GM23338 (cell line): Measurements from ENCODE around the gene NUBPL. TPM values are rescaled to one million over a fixed set of nuclear protein-coding genes. Genes with fewer than 3 reads are reported as not detected.

ENCODE experiments used
- ATAC-seq: fragments of 200-7000 bp; cut with Tn5 transposase; 3 replicates; pipeline ENCODE4 v1.9.1; 2020
- DNase-seq: peaks from one replicate; pipeline ENCODE4 v3.0.0-alpha.2; 2015; ENCODE audit warnings: low spot score
- H2AFZ ChIP-seq: fragments of 200-600 bp; sonication (generic); 2 replicates; pipeline ENCODE4 v1.8.0; 2016; ENCODE audit warnings: antibody characterized with exemption, mild to moderate bottlenecking, moderate library complexity
- H3F3A ChIP-seq: fragments of 200-600 bp; sonication (generic); replicated peaks from 2 replicates; pipeline ENCODE4 v1.8.0; 2017; ENCODE audit warnings: antibody characterized with exemption, mixed run types, low read depth
- H3K27ac ChIP-seq: fragments of 200-600 bp; sonication (generic); 2 replicates; pipeline ENCODE4 v1.6.1; 2016; ENCODE audit warnings: low read depth
- H3K27me3 ChIP-seq: fragments of 200-600 bp; sonication (generic); 2 replicates; pipeline ENCODE4 v1.8.0; 2016; ENCODE audit warnings: mild to moderate bottlenecking, mixed run types, moderate library complexity; ENCODE audit not compliant: insufficient read depth
- H3K36me3 ChIP-seq: fragments of 200-600 bp; sonication (generic); 2 replicates; pipeline ENCODE4 v1.8.0; 2016; ENCODE audit warnings: mild to moderate bottlenecking; ENCODE audit not compliant: insufficient read depth
- H3K4me1 ChIP-seq: fragments of 200-600 bp; sonication (generic); 2 replicates; pipeline ENCODE4 v1.8.0; 2016; ENCODE audit warnings: mild to moderate bottlenecking, moderate library complexity; ENCODE audit not compliant: insufficient read depth
- H3K4me2 ChIP-seq: fragments of 200-600 bp; sonication (generic); 2 replicates; pipeline ENCODE4 v1.7.1; 2017; ENCODE audit warnings: mixed run types
- H3K4me3 ChIP-seq: fragments of 200-600 bp; sonication (generic); 2 replicates; pipeline ENCODE4 v1.6.1; 2016; ENCODE audit warnings: mixed run types
- H3K79me2 ChIP-seq: fragments of 200-600 bp; sonication (generic); replicated peaks from 2 replicates; pipeline ENCODE4 v1.8.0; 2017; ENCODE audit warnings: mild to moderate bottlenecking; ENCODE audit not compliant: insufficient read depth
- H3K9me2 ChIP-seq: fragments of 200-600 bp; sonication (generic); 2 replicates; pipeline ENCODE4 v1.8.0; 2017; ENCODE audit not compliant: insufficient read depth
- H4K20me1 ChIP-seq: fragments of 200-600 bp; sonication (generic); replicated peaks from 2 replicates; pipeline ENCODE4 v1.8.0; 2017; ENCODE audit warnings: mild to moderate bottlenecking; ENCODE audit not compliant: insufficient read depth
- H3K27ac Mint-ChIP-seq: 2 replicates; pipeline ENCODE4 v1.8.0; 2020; ENCODE audit warnings: inconsistent platforms, mild to moderate bottlenecking, moderate library complexity, mixed read lengths
- H3K27me3 Mint-ChIP-seq: 3 replicates; pipeline ENCODE4 v1.8.0; 2022; ENCODE audit warnings: low read depth, mild to moderate bottlenecking, moderate library complexity, mixed read lengths, inconsistent platforms; ENCODE audit not compliant: insufficient read depth, poor library complexity
- H3K36me3 Mint-ChIP-seq: 3 replicates; pipeline ENCODE4 v1.8.0; 2021; ENCODE audit warnings: low read depth, mild to moderate bottlenecking, inconsistent platforms, moderate library complexity, mixed read lengths
- H3K4me1 Mint-ChIP-seq: 3 replicates; pipeline ENCODE4 v1.8.0; 2020; ENCODE audit warnings: mild to moderate bottlenecking, inconsistent platforms, mixed read lengths
- H3K4me3 Mint-ChIP-seq: 3 replicates; pipeline ENCODE4 v1.8.0; 2021; ENCODE audit warnings: moderate library complexity, mild to moderate bottlenecking, inconsistent platforms, mixed read lengths
- H3K9me3 Mint-ChIP-seq: 3 replicates; pipeline ENCODE4 v1.8.0; 2020; ENCODE audit warnings: moderate library complexity, mild to moderate bottlenecking, inconsistent platforms, mixed read lengths
- CREB1 ChIP-seq: fragments of 250-450 bp; sonication (Bioruptor Pico); IDR thresholded peaks from 2 replicates; pipeline ENCODE4 v1.5.0; 2020; ENCODE audit warnings: low read depth, mild to moderate bottlenecking, moderate library complexity
- EZH2 ChIP-seq: fragments of 200-600 bp; sonication (generic); IDR thresholded peaks from one replicate; pipeline ENCODE4 v1.8.0; 2017; ENCODE audit warnings: antibody characterized with exemption, mild to moderate bottlenecking, low read depth; ENCODE audit not compliant: unreplicated experiment
- EZH2phosphoT487 ChIP-seq: fragments of 200-600 bp; sonication (generic); IDR thresholded peaks from one replicate; pipeline ENCODE4 v1.8.1; 2018; ENCODE audit warnings: antibody characterized with exemption; ENCODE audit not compliant: unreplicated experiment
- JUNB ChIP-seq: IDR thresholded peaks from one replicate; pipeline ENCODE4 v1.6.1; 2016; ENCODE audit warnings: antibody characterized with exemption; ENCODE audit not compliant: unreplicated experiment
- NANOG ChIP-seq: IDR thresholded peaks from 2 replicates; pipeline ENCODE4 v1.6.1; 2016; ENCODE audit warnings: antibody characterized with exemption, borderline replicate concordance
- POLR2AphosphoS5 ChIP-seq: IDR thresholded peaks from 2 replicates; pipeline ENCODE4 v1.6.1; 2016; ENCODE audit warnings: antibody characterized with exemption, low read depth
- STAT1 ChIP-seq: IDR thresholded peaks from one replicate; pipeline ENCODE4 v1.6.1; 2016; ENCODE audit warnings: antibody characterized with exemption; ENCODE audit not compliant: unreplicated experiment
- ZNF114 ChIP-seq: fragments of 250-450 bp; sonication (Bioruptor Pico); IDR thresholded peaks from 2 replicates; pipeline ENCODE4 v1.5.0; 2020; ENCODE audit warnings: mild to moderate bottlenecking, moderate library complexity
- ZNF331 ChIP-seq: fragments of 250-450 bp; sonication (Bioruptor Pico); IDR thresholded peaks from 2 replicates; pipeline ENCODE4 v1.5.0; 2020; ENCODE audit warnings: low read depth, mild to moderate bottlenecking, moderate library complexity
- polyA plus RNA-seq: library from polyadenylated mRNA; unstranded; fragments of >200 nt; fragmentation: Nextera tagmentation; extraction: Ambion mirVana; gene quantifications from 2 replicates; pipeline ENCODE4 v1.2.1, GENCODE V29; 2016
- total RNA-seq: library from RNA; depleted of rRNA; stranded (reverse); fragments of >200 nt; shearing (Covaris generic); gene quantifications from 2 replicates; pipeline ENCODE4 v1.2.3, GENCODE V29; 2014
- TF ChIP-seq, protein P1 (sequence below), 2 experiments: fragments of 200-600 bp in 1 of 2; sonication (generic) in 1 of 2; conservative IDR thresholded peaks; 2 replicates each; pipeline versions ENCODE4 v1.5.1 to v1.6.1; 2016 to 2017; ENCODE audit warnings: antibody characterized with exemption in 2 of 2, low read depth in 2 of 2, mild to moderate bottlenecking in 2 of 2, moderate library complexity in 1 of 2
- TF ChIP-seq, protein P2 (sequence below): fragments of 250-450 bp; sonication (Bioruptor Pico); IDR thresholded peaks from 2 replicates; pipeline ENCODE4 v1.5.0; 2020; ENCODE audit warnings: mild to moderate bottlenecking, moderate library complexity
- TF ChIP-seq, protein P3 (sequence below): IDR thresholded peaks from 2 replicates; pipeline ENCODE4 v1.6.1; 2016; ENCODE audit warnings: antibody characterized with exemption
- TF ChIP-seq, protein P4 (sequence below): IDR thresholded peaks from one replicate; pipeline ENCODE4 v1.6.1; 2018; ENCODE audit warnings: antibody characterized with exemption; ENCODE audit not compliant: unreplicated experiment

The NUBPL gene
- total and polyA plus RNA-seq, 2 experiments from 2014 or later: 6.1 to 20.7 TPM

DNA sequence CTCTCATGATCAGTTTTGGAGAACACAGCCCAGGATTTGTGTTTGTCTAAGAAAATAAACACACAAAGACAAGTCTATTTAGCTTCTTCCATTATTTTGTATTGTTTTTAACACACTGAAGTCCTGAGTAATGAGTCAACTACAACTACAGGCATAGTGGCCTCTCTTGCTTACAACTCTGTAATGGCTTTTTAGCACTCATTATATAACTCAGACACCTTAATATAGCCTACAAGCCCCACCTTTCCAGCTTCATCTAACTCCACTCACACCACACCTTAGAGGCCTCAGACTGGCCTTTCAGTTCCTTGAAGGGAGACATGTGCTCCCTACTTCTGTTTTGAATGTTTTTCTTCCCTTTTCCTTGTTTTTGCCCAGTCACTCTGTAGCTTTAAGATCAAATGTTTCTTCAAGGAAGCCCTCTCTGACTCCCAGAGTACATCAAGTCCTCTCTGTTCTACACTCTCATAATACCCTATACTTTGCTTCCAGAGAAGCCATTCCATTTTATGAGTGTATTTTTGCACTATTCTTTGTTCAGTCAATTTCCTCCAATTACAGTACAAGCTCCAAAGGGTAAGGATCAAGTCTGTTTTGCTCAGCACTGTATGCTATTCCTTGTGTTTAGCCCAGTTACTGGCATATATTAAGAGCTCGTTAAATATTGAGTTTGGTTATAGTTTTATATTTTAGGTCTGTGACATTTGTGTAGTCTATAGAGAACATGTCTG lies 282.3 kb downstream of the NUBPL start:
- Mint-ChIP-seq H3K27me3 (no peaks in the 10 kb centered on the region), H3K36me3 (peaks cover 2% of the 10 kb centered on the region; the same call in 1 of the 3 replicates), H3K27ac (peak overlapping the region; percentile 58; the same call in 1 of the 2 replicates), H3K9me3 (no peaks in the 10 kb centered on the region; the same call in 2 of the 3 replicates), H3K4me3 (no peak overlapping the region), H3K4me1 (no peaks in the 10 kb centered on the region)
- Histone ChIP-seq H3K27me3 (no peaks in the 10 kb centered on the region), H3K4me2 (no peak overlapping the region), H4K20me1 (no peaks in the 10 kb centered on the region), H3K9me2 (peaks cover 2% of the 10 kb centered on the region), H3K36me3 (no peaks in the 10 kb centered on the region), H3F3A (no peaks in the 10 kb centered on the region), H3K4me3 (no peak overlapping the region), H3K27ac (no peak overlapping the region), H2AFZ (no peak overlapping the region), H3K4me1 (no peaks in the 10 kb centered on the region), H3K79me2 (no peaks in the 10 kb centered on the region)
- TF ChIP-seq, protein P1, sequence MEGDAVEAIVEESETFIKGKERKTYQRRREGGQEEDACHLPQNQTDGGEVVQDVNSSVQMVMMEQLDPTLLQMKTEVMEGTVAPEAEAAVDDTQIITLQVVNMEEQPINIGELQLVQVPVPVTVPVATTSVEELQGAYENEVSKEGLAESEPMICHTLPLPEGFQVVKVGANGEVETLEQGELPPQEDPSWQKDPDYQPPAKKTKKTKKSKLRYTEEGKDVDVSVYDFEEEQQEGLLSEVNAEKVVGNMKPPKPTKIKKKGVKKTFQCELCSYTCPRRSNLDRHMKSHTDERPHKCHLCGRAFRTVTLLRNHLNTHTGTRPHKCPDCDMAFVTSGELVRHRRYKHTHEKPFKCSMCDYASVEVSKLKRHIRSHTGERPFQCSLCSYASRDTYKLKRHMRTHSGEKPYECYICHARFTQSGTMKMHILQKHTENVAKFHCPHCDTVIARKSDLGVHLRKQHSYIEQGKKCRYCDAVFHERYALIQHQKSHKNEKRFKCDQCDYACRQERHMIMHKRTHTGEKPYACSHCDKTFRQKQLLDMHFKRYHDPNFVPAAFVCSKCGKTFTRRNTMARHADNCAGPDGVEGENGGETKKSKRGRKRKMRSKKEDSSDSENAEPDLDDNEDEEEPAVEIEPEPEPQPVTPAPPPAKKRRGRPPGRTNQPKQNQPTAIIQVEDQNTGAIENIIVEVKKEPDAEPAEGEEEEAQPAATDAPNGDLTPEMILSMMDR (conservative IDR thresholded peaks at IDR 0.05; ENCODE audit: low read depth in 2 of 2): no peak
- TF ChIP-seq STAT1: no peak
- TF ChIP-seq, protein P2, sequence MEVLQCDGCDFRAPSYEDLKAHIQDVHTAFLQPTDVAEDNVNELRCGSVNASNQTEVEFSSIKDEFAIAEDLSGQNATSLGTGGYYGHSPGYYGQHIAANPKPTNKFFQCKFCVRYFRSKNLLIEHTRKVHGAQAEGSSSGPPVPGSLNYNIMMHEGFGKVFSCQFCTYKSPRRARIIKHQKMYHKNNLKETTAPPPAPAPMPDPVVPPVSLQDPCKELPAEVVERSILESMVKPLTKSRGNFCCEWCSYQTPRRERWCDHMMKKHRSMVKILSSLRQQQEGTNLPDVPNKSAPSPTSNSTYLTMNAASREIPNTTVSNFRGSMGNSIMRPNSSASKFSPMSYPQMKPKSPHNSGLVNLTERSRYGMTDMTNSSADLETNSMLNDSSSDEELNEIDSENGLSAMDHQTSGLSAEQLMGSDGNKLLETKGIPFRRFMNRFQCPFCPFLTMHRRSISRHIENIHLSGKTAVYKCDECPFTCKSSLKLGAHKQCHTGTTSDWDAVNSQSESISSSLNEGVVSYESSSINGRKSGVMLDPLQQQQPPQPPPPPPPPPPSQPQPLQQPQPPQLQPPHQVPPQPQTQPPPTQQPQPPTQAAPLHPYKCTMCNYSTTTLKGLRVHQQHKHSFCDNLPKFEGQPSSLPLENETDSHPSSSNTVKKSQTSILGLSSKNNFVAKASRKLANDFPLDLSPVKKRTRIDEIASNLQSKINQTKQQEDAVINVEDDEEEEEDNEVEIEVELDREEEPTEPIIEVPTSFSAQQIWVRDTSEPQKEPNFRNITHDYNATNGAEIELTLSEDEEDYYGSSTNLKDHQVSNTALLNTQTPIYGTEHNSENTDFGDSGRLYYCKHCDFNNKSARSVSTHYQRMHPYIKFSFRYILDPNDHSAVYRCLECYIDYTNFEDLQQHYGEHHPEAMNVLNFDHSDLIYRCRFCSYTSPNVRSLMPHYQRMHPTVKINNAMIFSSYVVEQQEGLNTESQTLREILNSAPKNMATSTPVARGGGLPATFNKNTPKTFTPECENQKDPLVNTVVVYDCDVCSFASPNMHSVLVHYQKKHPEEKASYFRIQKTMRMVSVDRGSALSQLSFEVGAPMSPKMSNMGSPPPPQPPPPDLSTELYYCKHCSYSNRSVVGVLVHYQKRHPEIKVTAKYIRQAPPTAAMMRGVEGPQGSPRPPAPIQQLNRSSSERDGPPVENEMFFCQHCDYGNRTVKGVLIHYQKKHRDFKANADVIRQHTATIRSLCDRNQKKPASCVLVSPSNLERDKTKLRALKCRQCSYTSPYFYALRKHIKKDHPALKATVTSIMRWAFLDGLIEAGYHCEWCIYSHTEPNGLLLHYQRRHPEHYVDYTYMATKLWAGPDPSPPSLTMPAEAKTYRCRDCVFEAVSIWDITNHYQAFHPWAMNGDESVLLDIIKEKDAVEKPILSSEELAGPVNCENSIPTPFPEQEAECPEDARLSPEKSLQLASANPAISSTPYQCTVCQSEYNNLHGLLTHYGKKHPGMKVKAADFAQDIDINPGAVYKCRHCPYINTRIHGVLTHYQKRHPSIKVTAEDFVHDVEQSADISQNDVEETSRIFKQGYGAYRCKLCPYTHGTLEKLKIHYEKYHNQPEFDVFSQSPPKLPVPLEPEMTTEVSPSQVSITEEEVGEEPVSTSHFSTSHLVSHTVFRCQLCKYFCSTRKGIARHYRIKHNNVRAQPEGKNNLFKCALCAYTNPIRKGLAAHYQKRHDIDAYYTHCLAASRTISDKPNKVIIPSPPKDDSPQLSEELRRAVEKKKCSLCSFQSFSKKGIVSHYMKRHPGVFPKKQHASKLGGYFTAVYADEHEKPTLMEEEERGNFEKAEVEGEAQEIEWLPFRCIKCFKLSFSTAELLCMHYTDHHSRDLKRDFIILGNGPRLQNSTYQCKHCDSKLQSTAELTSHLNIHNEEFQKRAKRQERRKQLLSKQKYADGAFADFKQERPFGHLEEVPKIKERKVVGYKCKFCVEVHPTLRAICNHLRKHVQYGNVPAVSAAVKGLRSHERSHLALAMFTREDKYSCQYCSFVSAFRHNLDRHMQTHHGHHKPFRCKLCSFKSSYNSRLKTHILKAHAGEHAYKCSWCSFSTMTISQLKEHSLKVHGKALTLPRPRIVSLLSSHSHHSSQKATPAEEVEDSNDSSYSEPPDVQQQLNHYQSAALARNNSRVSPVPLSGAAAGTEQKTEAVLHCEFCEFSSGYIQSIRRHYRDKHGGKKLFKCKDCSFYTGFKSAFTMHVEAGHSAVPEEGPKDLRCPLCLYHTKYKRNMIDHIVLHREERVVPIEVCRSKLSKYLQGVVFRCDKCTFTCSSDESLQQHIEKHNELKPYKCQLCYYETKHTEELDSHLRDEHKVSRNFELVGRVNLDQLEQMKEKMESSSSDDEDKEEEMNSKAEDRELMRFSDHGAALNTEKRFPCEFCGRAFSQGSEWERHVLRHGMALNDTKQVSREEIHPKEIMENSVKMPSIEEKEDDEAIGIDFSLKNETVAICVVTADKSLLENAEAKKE (CRISPR knock-in tag): no peak
- TF ChIP-seq, protein P3, sequence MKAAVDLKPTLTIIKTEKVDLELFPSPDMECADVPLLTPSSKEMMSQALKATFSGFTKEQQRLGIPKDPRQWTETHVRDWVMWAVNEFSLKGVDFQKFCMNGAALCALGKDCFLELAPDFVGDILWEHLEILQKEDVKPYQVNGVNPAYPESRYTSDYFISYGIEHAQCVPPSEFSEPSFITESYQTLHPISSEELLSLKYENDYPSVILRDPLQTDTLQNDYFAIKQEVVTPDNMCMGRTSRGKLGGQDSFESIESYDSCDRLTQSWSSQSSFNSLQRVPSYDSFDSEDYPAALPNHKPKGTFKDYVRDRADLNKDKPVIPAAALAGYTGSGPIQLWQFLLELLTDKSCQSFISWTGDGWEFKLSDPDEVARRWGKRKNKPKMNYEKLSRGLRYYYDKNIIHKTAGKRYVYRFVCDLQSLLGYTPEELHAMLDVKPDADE: no peak
- no peak for TF ChIP-seq ZNF331 (CRISPR knock-in tag)
- TF ChIP-seq CREB1 (CRISPR knock-in tag): no peak
- no peak for TF ChIP-seq ZNF114 (CRISPR knock-in tag)
- TF ChIP-seq EZH2phosphoT487: no peak
- TF ChIP-seq, protein P4, sequence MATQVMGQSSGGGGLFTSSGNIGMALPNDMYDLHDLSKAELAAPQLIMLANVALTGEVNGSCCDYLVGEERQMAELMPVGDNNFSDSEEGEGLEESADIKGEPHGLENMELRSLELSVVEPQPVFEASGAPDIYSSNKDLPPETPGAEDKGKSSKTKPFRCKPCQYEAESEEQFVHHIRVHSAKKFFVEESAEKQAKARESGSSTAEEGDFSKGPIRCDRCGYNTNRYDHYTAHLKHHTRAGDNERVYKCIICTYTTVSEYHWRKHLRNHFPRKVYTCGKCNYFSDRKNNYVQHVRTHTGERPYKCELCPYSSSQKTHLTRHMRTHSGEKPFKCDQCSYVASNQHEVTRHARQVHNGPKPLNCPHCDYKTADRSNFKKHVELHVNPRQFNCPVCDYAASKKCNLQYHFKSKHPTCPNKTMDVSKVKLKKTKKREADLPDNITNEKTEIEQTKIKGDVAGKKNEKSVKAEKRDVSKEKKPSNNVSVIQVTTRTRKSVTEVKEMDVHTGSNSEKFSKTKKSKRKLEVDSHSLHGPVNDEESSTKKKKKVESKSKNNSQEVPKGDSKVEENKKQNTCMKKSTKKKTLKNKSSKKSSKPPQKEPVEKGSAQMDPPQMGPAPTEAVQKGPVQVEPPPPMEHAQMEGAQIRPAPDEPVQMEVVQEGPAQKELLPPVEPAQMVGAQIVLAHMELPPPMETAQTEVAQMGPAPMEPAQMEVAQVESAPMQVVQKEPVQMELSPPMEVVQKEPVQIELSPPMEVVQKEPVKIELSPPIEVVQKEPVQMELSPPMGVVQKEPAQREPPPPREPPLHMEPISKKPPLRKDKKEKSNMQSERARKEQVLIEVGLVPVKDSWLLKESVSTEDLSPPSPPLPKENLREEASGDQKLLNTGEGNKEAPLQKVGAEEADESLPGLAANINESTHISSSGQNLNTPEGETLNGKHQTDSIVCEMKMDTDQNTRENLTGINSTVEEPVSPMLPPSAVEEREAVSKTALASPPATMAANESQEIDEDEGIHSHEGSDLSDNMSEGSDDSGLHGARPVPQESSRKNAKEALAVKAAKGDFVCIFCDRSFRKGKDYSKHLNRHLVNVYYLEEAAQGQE: no peak
- TF ChIP-seq JUNB: no peak
- no peak for TF ChIP-seq POLR2AphosphoS5
- no peak for TF ChIP-seq EZH2
- TF ChIP-seq NANOG: no peak
- ATAC-seq (no peak), DNase-seq (no peak)
